Endodermal cell (in vitro differentiated cells): Measurements from ENCODE around the gene EIPR1. TPM values are rescaled to one million over a fixed set of nuclear protein-coding genes. Genes with fewer than 3 reads are reported as not detected.
A peak's percentile ranks its signal among the peaks of the same experiment; 100 is the strongest.

Experiments used
- DNase-seq: peaks from one replicate; pipeline ENCODE4 v3.0.0-alpha.2; 2017
- H3K27ac ChIP-seq: 2 replicates; pipeline ENCODE4 v1.5.1; 2013; ENCODE audit warnings: mild to moderate bottlenecking, low read depth, low read length, moderate library complexity
- H3K27me3 ChIP-seq: 2 replicates; pipeline ENCODE4 v1.6.1; 2013; ENCODE audit warnings: mild to moderate bottlenecking, low read length, moderate library complexity; ENCODE audit not compliant: insufficient read depth, control insufficient read depth, poor library complexity, severe bottlenecking
- H3K36me3 ChIP-seq: 2 replicates; pipeline ENCODE4 v1.7.0; 2013; ENCODE audit warnings: mild to moderate bottlenecking, low read length, moderate library complexity; ENCODE audit not compliant: control insufficient read depth, insufficient read depth
- H3K4me1 ChIP-seq: one replicate; pipeline ENCODE4 v1.7.0; 2013; ENCODE audit warnings: low read length; ENCODE audit not compliant: control insufficient read depth, insufficient read depth
- H3K4me3 ChIP-seq: 2 replicates; pipeline ENCODE4 v1.5.1; 2013; ENCODE audit warnings: mild to moderate bottlenecking, low read length, moderate library complexity
- H3K9ac ChIP-seq: 2 replicates; pipeline ENCODE4 v1.6.1; 2013; ENCODE audit warnings: mild to moderate bottlenecking, low read length, moderate library complexity; ENCODE audit not compliant: poor library complexity, severe bottlenecking; ENCODE audit errors: extremely low read depth
- H3K9me3 ChIP-seq: 2 replicates; pipeline ENCODE4 v1.6.1; 2013; ENCODE audit warnings: mild to moderate bottlenecking, low read length, moderate library complexity; ENCODE audit not compliant: control insufficient read depth
- H3K27ac Mint-ChIP-seq: 2 replicates; pipeline ENCODE4 v1.8.0; 2020; ENCODE audit warnings: mixed read lengths
- H3K27me3 Mint-ChIP-seq: 2 replicates; pipeline ENCODE4 v1.8.0; 2021; ENCODE audit warnings: mild to moderate bottlenecking, mixed read lengths; ENCODE audit not compliant: insufficient read depth
- H3K36me3 Mint-ChIP-seq: 2 replicates; pipeline ENCODE4 v1.8.0; 2020; ENCODE audit warnings: low read depth, mixed read lengths
- H3K4me1 Mint-ChIP-seq: 2 replicates; pipeline ENCODE4 v1.8.0; 2020; ENCODE audit warnings: mixed read lengths
- H3K4me3 Mint-ChIP-seq: 2 replicates; pipeline ENCODE4 v1.8.0; 2020; ENCODE audit warnings: mild to moderate bottlenecking, moderate library complexity, mixed read lengths
- H3K9me3 Mint-ChIP-seq: 2 replicates; pipeline ENCODE4 v1.8.0; 2020; ENCODE audit warnings: mild to moderate bottlenecking, mixed read lengths
- CTCF ChIP-seq: fragments of 200-600 bp; sonication (generic); conservative IDR thresholded peaks from 2 replicates; pipeline ENCODE4 v1.5.0; 2021; ENCODE audit warnings: antibody characterized with exemption, mild to moderate bottlenecking
- WGBS, 2 experiments: methylation state at CpG; one replicate each; pipeline versions ENCODE4 v1.1.5 to v1.1.7; 2013; ENCODE audit warnings: missing lambda C conversion rate in 2 of 2, mixed read lengths in 1 of 2; ENCODE audit not compliant: insufficient coverage in 1 of 2, insufficient read length in 1 of 2; 5-methylcytosine and 5-hydroxymethylcytosine counted together
- total RNA-seq, 2 donors: library from RNA; stranded (reverse); fragmentation: NEBNext Ultra II Directional in 1 of 2; extraction: Animal tissue kit (Norgen Biotek cat#: 25700) in 1 of 2; gene quantifications; 2 replicates in 1 of 2; 3 replicates in 1 of 2; pipeline ENCODE4 v1.2.1, GENCODE V29; 2021

The EIPR1 gene
- total RNA-seq, 2 donors from 2014 or later: 30.1 to 36.8 TPM

GRCh38 chr2:3244486-3244885 lies 133.1 kb downstream of the EIPR1 start:
- Histone ChIP-seq H3K4me1 (no peaks in the 10 kb centered on the region), H3K27ac (no peak overlapping the region), H3K9me3 (peaks cover 28% of the 10 kb centered on the region), H3K27me3 (no peaks in the 10 kb centered on the region), H3K9ac (no peak overlapping the region), H3K4me3 (peak overlapping the region; percentile 56), H3K36me3 (no peaks in the 10 kb centered on the region)
- Mint-ChIP-seq H3K36me3 (peaks cover 32% of the 10 kb centered on the region), H3K4me3 (no peak overlapping the region), H3K4me1 (peaks cover 13% of the 10 kb centered on the region), H3K27ac (no peak overlapping the region), H3K9me3 (peaks cover 33% of the 10 kb centered on the region), H3K27me3 (no peaks in the 10 kb centered on the region)
- peak; percentile 31 for DNase-seq
- TF ChIP-seq CTCF: no peak
- WGBS, 2 experiments: 86 to 92% methylated on average over 4 to 7 of the region's 7 CpGs

DNA sequence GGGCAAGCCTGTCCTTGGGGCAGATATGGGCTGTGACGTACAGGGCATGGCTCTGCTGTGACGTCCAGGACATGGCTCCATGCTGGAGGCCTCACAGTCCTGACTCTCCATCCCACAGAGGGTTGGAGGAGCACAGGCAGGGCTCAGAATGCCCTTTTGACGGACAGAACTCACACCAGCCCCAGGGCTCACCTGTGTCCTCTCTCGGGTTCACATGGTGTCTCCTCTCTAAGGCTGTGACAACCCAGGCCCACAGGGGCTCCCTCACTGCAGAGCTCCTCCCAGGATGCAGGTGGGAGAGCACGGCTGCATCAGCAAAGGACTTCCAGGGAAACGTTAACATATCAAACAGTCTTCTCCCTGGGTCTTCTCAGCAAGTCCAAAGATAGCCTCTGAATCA lies 133.8 kb downstream of the EIPR1 start:
- Histone ChIP-seq H3K9me3 (peaks cover 22% of the 10 kb centered on the region), H3K27me3 (no peaks in the 10 kb centered on the region), H3K36me3 (no peaks in the 10 kb centered on the region), H3K9ac (no peak overlapping the region), H3K4me3 (no peak overlapping the region), H3K4me1 (no peaks in the 10 kb centered on the region), H3K27ac (no peak overlapping the region)
- DNase-seq: peak; percentile 53
- TF ChIP-seq CTCF: no peak
- H3K36me3 Mint-ChIP-seq: peaks cover 25% of the 10 kb centered on the region
- peaks cover 27% of the 10 kb centered on the region for H3K9me3 Mint-ChIP-seq
- H3K27ac Mint-ChIP-seq: no peak overlapping the region
- no peak overlapping the region for H3K4me3 Mint-ChIP-seq
- WGBS, 2 experiments: 92% methylated on average over 5 to 6 of the region's 6 CpGs
- H3K4me1 Mint-ChIP-seq: peaks cover 13% of the 10 kb centered on the region
- no peaks in the 10 kb centered on the region for H3K27me3 Mint-ChIP-seq

GRCh38 chr2:3242747-3243369 lies 134.8 kb downstream of the EIPR1 start:
- Mint-ChIP-seq H3K36me3 (peaks cover 20% of the 10 kb centered on the region), H3K4me1 (peaks cover 13% of the 10 kb centered on the region), H3K9me3 (peaks cover 17% of the 10 kb centered on the region), H3K27me3 (no peaks in the 10 kb centered on the region), H3K27ac (no peak overlapping the region), H3K4me3 (no peak overlapping the region)
- H3K4me3 ChIP-seq: no peak overlapping the region
- peaks cover 12% of the 10 kb centered on the region for H3K9me3 ChIP-seq
- TF ChIP-seq CTCF: no peak
- H3K9ac ChIP-seq: no peak overlapping the region
- H3K4me1 ChIP-seq: no peaks in the 10 kb centered on the region
- peak; percentile 7 for DNase-seq
- 95 to 99% methylated on average over 7 to 9 of the region's 9 CpGs for WGBS, 2 experiments
- no peak overlapping the region for H3K27ac ChIP-seq
- H3K27me3 ChIP-seq: no peaks in the 10 kb centered on the region
- H3K36me3 ChIP-seq: no peaks in the 10 kb centered on the region
